GM10847 (cell line): ENCODE data around the gene PRICKLE4.

Source experiments
- POLR2A ChIP-seq: IDR thresholded peaks from 2 replicates; pipeline ENCODE4 v1.6.1; 2011; ENCODE audit not compliant: insufficient read length; ENCODE audit errors: extremely low read depth

PRICKLE4 gene

DNA sequence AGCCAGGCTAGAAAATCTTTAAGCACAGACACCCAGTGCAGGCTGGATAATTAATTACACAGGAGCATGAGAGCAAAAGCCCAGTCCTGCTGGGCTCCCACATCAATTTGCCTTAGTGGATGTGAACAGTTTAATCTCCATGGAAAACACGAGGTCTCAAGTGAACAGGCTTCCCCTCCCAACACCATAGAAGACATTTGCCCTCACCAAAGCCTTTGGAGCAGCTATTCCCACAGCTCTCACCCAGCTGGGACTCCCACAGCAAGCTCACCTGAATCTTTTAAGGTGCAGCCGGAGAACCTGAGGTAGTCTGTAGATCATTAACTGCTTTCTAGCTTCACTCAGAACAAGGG lies 19.0 kb downstream of the PRICKLE4 start:
- no peak for TF ChIP-seq POLR2A

DNA sequence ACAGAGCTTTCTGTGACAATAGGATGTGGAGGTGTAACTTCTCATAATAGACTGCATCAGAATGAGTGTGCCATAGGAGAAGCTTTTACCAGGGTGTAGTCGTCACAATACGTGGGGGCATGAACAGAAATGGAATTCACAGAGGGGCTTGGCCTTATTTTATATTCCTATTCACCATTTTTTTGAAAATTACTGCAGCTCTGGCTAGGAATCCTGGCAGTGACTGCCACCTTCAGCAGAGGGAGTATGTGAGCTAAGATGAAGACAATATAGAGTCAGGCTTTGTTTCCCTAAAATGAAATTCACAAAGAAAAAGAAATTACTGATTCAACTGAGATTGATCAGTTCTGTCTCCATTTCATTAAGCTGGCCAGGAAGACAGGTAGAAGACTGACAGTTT lies 20.8 kb downstream of the PRICKLE4 start:
- no peak for TF ChIP-seq POLR2A

DNA sequence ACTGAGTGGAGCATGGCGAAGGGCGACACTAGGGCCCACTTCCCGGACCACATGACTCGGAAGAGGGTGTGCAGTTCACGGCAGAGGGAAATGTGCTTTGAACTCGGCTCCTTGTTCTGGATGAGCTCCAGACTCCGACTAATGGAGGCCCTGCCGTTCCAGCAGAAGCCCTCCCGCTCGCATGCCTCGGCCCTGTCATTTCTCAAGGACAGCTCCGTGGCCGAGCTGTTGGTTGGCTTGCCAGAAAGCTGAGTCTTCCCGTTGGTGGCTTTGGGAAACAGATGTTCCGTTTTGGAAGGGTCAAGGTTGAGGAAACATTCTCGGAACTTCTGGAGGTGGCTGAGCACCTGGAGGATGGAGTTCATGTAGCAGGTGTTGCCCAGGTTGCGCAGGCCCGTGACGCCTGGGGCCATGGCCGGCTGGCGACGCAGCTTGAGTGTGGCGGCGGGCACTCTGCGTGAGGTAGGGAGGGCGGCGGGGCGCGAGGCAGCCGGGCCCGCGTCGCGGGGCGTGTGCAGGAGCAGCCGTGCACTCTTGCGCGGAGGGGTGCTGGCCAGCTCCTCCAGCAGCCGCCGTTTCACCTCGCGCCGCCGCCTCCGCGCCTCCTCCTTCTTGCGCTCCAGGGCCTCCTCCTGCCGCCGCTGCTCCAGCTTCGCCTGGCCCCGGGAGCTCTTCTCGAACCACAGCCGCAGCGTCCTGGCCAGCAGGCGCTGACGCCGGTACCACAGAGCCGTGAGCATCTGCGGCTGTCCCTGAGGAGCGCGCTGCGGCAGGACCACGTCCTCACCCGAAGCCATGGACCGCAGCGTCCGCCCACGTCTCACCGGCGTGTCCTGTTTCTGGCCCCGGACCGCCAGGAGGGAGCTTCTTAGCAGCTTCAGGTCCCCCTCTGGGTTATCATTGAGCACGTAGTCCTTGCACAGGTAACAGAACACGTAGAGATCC lies 25.5 kb downstream of the PRICKLE4 start:
- no peak for TF ChIP-seq POLR2A

DNA sequence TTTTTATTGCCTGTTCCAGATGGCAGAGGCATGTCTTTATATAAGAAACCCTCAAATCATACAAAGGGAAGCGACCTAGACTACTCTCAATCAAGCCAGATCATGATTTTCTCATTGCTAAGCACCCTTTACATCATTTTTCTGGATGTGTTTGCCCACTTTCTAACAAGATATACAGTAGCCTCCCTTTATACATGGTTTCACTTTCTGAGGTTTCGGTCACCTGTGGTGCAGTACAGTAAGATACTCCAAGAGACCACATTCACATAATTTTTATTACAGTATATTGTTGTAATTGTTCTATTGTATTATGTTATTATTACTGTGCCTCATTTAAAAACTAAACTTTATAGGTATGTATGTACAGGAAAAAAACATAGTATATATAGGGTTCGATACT lies 30.5 kb downstream of the PRICKLE4 start:
- TF ChIP-seq POLR2A = no peak

DNA sequence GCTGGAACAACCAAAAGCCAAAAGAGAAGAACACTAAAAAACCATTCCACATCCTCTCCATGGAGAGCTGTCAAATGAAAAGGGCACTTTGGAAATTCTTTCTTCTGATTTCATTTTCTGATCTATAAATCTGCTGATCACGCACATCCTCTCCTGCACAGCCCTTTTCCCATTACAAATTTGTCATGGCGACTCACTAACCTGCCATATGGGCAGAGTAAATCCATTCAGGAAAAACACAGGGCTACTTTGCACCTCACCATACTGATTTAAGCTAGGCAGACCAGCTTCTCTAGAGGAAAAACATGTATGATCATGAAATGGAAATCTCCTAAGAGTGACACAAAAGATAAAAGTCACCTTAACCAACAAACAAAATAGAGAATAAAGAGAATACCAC lies 32.9 kb downstream of the PRICKLE4 start:
- no peak for TF ChIP-seq POLR2A

DNA sequence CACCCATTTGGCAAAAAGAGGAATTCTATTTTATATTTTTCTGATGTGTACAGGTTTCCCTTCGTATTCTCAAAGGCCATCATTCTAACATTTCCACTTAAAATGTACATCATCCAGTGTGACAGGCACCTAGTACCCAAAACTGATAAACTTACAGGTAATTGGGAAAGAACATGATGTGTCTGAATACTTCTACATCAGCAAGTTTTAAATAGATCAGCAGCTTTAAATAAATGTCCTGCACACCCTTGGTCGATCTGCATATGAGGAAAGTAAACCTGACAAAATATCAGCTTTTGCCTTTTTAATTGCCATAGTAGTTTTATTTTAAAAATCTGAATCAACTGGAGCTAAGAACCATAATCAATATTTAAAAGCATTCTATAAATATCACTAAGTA lies 33.4 kb downstream of the PRICKLE4 start:
- no peak for TF ChIP-seq POLR2A

DNA sequence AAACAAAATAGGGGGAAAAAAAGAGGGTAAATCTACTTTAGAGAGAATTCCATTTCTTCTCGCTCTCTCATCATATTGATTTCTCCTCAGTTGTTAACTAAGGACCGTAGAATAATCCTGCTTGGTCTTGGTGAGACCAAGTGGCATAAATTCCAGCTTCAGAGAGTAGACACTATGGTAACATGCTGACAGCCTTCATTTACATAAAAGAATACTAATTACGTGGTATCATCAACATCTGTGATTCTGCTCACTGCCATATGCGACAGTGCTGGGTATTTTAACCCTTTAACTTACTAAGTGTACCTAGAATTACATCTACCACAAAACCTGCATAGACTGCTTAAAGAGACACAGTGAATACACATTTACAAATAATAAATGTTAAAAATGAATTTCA lies 34.0 kb downstream of the PRICKLE4 start:
- TF ChIP-seq POLR2A = no peak

DNA sequence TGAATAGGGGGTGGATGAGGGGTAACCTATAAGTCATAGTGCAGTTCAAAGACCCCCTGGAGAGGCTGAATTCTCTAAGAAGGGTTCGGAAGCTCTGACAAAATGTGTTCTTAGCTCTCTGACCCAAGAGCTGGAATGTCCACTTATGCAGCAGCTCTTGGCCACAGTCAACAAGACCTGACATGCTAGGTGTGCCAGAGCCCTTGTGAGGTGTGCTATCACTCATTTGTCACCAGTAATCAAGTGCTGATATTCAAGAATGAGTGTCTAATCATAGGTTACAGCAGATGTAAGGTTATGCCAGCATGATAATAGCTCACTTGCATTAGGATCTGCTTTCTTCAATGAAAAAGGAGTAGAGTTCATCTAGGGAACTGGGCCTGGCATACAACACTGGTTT lies 35.0 kb downstream of the PRICKLE4 start:
- TF ChIP-seq POLR2A = no peak

DNA sequence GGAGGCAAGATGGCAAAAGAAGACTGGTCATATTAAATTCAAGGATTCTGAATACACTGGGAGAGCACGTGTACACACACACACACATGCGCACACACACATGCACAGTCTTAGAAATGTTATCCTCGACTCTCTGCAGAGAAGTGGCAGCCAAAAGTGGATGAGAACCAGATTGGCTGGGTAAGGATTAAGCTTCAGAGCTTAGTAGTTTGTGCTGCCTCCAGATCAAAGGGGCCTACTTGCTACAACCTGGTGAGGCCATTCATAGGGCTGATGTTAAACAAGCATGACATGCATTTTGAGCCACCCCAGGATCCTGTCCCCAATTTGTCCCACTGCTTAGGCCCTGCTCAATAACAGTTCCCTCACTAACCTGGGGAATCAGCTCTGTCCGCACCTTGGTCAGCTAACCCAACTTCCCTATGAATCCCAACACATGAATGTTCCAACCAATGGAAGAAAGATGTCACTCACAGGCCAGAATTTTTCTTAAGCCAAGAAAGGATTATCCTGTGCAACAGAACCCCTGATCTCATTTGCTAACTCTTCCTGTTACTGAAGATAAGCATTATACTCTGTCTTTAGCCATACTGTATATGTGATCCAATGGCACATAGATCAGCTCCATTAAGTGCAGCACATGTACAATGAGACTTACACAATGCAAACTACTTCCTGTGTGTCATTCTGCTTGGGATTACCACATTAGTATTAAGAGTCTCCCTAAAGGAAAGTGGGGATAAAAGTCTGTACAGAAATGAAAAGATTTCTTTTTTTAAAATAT lies 37.9 kb downstream of the PRICKLE4 start:
- no peak for TF ChIP-seq POLR2A

DNA sequence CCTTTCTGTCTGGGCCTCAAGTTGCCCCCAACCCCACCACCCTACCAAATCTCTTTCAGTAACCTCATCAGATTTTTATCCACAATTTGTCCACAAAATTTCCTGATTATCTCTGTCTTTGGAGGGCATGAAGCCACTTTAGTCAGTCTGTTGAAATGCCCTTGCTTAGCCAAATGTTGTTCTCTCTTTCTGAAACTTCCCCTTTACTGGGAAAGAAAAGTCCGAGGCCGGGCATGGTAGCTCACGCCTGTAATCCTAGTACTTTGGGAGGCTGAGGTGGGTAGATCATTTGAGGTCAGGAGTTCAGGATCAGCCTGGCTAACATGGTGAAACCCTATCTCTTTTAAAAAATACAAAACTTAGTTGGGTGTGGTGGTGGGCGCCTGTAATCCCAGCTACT lies 40.7 kb downstream of the PRICKLE4 start:
- TF ChIP-seq POLR2A = no peak

DNA sequence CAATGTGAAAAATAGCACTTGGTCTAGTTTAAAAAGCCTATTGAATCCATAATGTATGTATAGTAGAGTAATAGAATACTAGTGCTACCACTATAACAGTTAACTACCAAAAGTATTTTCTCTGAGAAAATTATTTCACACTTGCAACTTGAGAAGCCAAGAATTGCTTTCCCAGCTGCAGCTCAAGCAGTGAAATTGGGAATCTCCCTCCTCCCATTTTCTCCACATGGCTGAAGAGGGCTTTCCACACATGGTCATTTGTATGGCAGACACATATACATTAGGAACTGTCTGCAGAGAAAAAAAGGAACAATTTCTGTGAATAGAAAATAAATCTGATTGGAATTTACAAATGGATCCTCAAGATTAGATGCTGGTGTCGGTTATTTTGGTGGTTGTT lies 41.4 kb downstream of the PRICKLE4 start:
- TF ChIP-seq POLR2A = no peak

DNA sequence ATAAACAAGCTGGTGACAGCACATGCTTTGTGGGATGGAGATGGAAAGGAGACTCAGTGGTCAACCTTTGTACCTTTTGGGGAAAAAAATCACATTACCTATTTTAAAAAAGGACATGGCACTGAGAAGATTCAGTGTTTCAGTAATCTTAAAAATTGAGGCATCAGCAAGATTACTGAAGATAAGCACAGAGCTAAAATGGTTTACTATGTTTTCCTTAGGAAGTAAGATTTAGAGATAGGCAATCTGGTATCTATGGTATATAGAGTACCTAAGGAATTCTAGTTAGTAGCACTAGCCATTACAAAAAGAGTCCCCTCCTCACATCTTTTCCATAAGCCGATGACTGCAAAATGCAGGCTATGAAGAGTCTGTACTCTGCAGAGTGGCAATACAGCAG lies 42.6 kb downstream of the PRICKLE4 start:
- no peak for TF ChIP-seq POLR2A

DNA sequence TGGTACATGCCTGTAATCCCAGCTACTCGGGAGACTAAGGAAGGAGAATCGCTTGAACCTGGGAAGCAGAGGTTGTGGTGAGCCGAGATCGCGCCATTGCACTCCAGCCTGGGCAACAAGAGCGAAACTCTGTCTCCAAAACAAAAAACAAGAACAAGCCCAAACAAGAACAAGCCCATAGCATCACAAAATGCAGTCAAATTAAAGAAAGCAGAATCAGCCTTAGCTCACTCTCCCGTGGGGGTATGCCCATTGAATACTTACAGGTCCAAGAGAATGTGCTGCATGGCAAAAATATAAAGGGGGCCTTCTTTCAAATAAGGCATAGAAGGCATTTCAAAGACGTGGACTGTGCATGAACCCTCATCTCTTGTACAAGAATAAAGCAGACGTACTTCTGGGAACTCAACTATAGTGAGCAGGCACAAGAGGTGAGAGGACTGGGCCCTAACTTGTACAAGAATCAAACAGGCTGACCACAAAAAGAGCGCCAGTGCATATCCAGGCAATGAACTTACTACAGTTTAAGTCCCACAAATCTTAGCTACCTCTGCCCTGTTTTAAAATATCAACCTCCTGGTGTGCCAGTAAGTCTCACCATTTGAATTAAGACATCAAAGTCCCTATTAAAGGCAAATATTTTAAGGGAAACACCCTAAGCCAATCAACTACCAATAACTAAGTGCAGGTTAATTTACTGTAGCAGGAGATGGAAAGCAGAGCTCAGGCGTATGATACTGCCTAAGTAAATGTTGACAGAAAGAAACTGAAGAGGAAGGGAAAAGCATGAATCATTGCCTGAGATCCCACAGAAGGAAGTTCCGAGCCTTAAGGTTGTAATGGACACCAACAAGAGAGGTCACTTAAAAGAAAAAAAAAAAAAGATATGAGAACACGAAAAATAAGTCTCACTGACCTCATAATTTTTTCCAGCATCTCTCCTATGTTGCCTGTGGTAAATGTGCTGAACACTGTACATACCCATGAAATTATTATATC lies 44.3 kb downstream of the PRICKLE4 start:
- no peak for TF ChIP-seq POLR2A

DNA sequence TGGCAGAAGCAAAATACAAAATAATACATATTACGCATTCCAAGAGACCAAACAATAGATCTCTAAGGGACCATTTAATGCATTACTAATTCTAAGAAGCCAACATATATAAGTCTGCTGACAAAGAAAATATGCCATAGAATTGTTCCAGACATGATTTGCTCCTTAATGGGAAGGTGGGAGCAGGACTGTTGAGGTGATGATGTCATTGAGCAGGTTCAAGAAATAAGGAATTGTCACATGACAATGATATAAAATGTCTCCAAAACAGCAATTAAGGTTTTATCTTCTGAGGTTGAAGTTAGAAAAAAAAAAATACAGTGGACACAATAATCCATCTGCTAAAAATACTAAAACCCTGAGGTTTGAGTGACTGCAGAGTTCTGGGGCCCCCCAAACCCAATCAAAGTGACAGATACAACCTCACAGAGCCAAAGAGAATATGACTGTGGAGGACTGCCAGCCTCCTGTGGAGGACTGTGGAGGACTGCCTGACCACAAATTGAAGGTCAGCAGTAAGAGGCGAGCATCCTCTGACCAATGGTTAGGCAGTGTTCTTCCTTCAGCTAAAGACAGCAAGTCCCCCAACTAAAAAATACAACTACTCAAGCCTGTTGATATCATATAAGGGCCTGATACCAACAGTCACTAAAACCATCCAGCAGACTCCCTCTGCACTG lies 45.9 kb downstream of the PRICKLE4 start:
- no peak for TF ChIP-seq POLR2A

DNA sequence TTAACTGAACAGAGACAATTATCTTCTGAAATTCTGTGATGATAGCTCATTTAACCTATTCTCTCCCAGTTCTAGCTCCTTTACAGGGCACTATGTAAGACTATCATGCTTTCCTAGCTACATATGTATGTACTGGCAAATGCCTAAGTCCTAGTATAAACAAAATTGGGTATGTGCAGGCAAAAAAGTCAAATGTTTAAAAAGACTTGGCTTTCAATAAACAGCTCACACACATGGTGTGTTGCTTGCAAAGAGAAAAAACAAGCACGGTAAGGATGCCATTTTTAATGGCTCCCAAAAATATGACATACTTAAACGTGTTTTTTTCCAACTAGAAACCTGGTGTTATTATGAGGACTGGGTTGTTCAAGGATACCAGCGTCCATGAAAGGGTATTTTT lies 51.7 kb downstream of the PRICKLE4 start:
- TF ChIP-seq POLR2A = no peak
